Kidney (tissue), 14 donors: Measurements from ENCODE around the gene PCNX3. TPM values are rescaled to one million over a fixed set of nuclear protein-coding genes. Genes with fewer than 3 reads are reported as not detected.

Experiments used
- DNase-seq, 5 donors: peaks; one replicate each; pipeline ENCODE4 v3.0.0-alpha.2; 2013 to 2020
- FAIRE-seq: peaks from 2 replicates; lab custom pipeline; 2012; peaks lifted over from hg19 to GRCh38; lab: Jason Lieb, UNC
- H3K27ac ChIP-seq, 2 donors: one replicate each; pipeline ENCODE4 v1.7.0; 2013; ENCODE audit warnings: low read depth in 2 of 2, low read length in 2 of 2, inconsistent platforms in 1 of 2
- H3K27me3 ChIP-seq: one replicate; pipeline ENCODE4 v1.7.1; 2013; ENCODE audit warnings: low read length, inconsistent platforms; ENCODE audit not compliant: control insufficient read depth, insufficient read depth
- H3K36me3 ChIP-seq, 3 donors: one replicate each; pipeline versions ENCODE4 v1.7.0 to v1.7.1; 2013; ENCODE audit warnings: low read length in 3 of 3, control low read depth in 1 of 3, inconsistent platforms in 1 of 3; ENCODE audit not compliant: insufficient read depth in 3 of 3, control insufficient read depth in 2 of 3
- H3K4me1 ChIP-seq, 3 donors: one replicate each; pipeline versions ENCODE4 v1.7.0 to v1.7.1; 2013; ENCODE audit warnings: low read length in 3 of 3, inconsistent platforms in 1 of 3, low read depth in 1 of 3; ENCODE audit not compliant: control insufficient read depth in 2 of 3, insufficient read depth in 2 of 3
- H3K4me3 ChIP-seq, 3 donors: one replicate each; pipeline versions ENCODE4 v1.7.0 to v1.8.1; 2013; ENCODE audit warnings: low read length in 3 of 3, control low read depth in 1 of 3, inconsistent platforms in 1 of 3
- H3K9ac ChIP-seq, 3 donors: one replicate each; pipeline versions ENCODE4 v1.7.0 to v1.7.1; 2013; ENCODE audit warnings: low read length in 3 of 3, control low read depth in 1 of 3, inconsistent platforms in 1 of 3
- H3K9me3 ChIP-seq, 3 donors: one replicate each; pipeline versions ENCODE4 v1.7.0 to v1.7.1; 2013; ENCODE audit warnings: low read length in 3 of 3, control low read depth in 1 of 3, inconsistent platforms in 1 of 3; ENCODE audit not compliant: control insufficient read depth in 2 of 3, insufficient read depth in 1 of 3
- intact Hi-C: fragments of 100-400 bp; cut with DNase I; formaldehyde crosslinking; loops from one replicate; pipeline ENCODE4 v1.11.1; 2022
- polyA plus RNA-seq: library from polyadenylated mRNA; stranded (reverse); fragments of 350-450 nt; fragmentation: Illumina TruSeq; extraction: RNeasy Lipid Tissue Mini Kit (QIAGEN cat#74804); gene quantifications from one replicate; pipeline ENCODE4 v1.2.3, GENCODE V29; 2014; ENCODE audit warnings: low read depth, low replicate concordance; ENCODE audit not compliant: insufficient read depth
- total RNA-seq: library from RNA; stranded (reverse); fragmentation: NEBNext Ultra II Directional; extraction: Animal tissue kit (Norgen Biotek cat#: 25700); gene quantifications from one replicate; pipeline ENCODE4 v1.2.1, GENCODE V29; 2021
- TF ChIP-seq, protein P1 (sequence below): IDR thresholded peaks from 3 replicates; pipeline ENCODE4 v1.5.1; 2012; ENCODE audit warnings: mild to moderate bottlenecking, moderate library complexity, borderline replicate concordance; ENCODE audit not compliant: insufficient read depth; ENCODE audit errors: extremely low read depth
- donor health status: control.
- donor health status: control.
- donor health status: control.
- donor health status: control.
- donor health status: control.
- donor health status: DM: yes; HTN: yes; CAD: no.
- donor health status: Normal renal cell carcinoma (clear cell type).

PCNX3 gene
- total and polyA plus RNA-seq, 2 donors from 2014 or later = 13.6 to 44.4 TPM

DNA sequence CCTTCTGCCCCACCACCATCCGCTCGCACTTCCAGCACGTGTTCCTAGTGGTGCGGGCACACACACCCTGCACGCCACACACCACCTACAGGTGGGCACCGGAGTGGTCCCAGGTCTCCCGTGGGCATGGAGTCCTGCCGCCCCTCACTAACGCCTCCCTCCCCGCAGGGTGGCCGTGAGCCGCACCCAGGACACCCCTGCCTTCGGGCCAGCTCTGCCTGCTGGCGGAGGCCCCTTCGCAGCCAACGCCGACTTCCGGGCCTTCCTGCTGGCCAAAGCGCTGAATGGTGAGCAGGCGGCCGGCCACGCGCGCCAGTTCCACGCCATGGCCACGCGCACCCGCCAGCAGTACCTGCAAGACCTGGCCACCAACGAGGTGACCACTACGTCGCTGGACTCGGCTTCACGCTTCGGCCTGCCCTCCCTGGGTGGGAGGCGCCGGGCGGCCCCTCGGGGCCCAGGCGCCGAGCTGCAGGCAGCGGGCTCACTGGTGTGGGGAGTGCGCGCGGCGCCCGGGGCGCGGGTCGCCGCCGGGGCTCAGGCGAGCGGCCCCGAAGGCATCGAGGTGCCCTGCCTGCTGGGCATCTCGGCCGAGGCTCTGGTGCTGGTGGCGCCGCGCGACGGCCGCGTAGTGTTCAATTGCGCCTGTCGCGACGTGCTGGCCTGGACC, 30.8 kb downstream of the PCNX3 start:
- intact Hi-C loops = no loop called here
- no peaks in the 10 kb centered on the region for H3K9me3 ChIP-seq
- FAIRE-seq = no peak
- H3K27ac ChIP-seq = no peak overlapping the region
- no peak overlapping the region for H3K9ac ChIP-seq
- no peak overlapping the region for H3K4me3 ChIP-seq
- H3K27me3 ChIP-seq = no peaks in the 10 kb centered on the region
- H3K36me3 ChIP-seq = peaks cover 0 to 2% (median 0%) of the 10 kb centered on the region in 3 donors
- TF ChIP-seq, protein P1, sequence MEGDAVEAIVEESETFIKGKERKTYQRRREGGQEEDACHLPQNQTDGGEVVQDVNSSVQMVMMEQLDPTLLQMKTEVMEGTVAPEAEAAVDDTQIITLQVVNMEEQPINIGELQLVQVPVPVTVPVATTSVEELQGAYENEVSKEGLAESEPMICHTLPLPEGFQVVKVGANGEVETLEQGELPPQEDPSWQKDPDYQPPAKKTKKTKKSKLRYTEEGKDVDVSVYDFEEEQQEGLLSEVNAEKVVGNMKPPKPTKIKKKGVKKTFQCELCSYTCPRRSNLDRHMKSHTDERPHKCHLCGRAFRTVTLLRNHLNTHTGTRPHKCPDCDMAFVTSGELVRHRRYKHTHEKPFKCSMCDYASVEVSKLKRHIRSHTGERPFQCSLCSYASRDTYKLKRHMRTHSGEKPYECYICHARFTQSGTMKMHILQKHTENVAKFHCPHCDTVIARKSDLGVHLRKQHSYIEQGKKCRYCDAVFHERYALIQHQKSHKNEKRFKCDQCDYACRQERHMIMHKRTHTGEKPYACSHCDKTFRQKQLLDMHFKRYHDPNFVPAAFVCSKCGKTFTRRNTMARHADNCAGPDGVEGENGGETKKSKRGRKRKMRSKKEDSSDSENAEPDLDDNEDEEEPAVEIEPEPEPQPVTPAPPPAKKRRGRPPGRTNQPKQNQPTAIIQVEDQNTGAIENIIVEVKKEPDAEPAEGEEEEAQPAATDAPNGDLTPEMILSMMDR = no peak
- peak in 1 of 5 donors; percentile 80 for DNase-seq
- peaks cover 0 to 11% (median 8%) of the 10 kb centered on the region in 3 donors for H3K4me1 ChIP-seq

DNA sequence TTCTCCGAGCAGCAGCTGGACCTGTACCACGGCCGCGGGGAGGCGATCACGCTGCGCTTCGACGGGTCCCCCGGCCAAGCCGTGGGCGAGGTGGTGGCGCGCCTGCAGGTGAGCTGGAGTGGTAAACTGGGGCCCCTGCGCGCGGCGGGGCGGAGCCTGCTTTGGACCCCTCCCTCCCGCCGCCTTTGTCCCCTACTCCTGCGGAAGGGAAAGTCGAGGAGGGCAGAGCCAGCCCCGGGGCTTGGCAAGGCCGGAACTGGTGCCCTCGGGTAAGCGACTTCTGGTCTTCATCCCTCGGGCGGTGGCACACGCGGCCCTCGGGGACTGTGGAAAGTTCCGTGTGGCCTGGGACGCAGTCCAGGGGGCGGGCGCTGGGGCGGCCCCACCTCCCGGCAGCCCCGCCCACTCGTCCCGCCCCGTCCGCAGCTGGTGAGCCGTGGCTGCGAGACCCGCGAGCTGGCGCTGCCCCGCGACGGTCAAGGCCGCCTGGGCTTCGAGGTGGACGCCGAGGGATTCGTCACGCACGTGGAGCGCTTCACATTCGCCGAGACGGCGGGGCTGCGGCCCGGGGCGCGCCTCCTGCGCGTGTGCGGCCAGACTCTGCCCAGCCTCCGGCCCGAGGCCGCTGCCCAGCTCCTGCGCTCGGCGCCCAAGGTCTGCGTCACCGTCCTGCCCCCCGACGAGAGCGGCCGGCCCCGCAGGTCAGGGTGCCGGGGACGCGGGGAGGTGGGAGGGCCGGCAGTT, 31.6 kb downstream of the PCNX3 start:
- H3K36me3 ChIP-seq = peaks cover 0 to 2% (median 0%) of the 10 kb centered on the region in 3 donors
- FAIRE-seq (no peak), DNase-seq (peak; percentile 65 to 88 (median 80))
- H3K4me1 ChIP-seq = peaks cover 3 to 14% (median 14%) of the 10 kb centered on the region in 3 donors
- no peaks in the 10 kb centered on the region for H3K9me3 ChIP-seq
- intact Hi-C loops = no loop called here
- peak overlapping the region in 1 of 3 donors; percentile 40 for H3K9ac ChIP-seq
- TF ChIP-seq, protein P1 = no peak
- no peaks in the 10 kb centered on the region for H3K27me3 ChIP-seq
- no peak overlapping the region for H3K27ac ChIP-seq
- H3K4me3 ChIP-seq = peak overlapping the region in 1 of 3 donors; percentile 44

DNA sequence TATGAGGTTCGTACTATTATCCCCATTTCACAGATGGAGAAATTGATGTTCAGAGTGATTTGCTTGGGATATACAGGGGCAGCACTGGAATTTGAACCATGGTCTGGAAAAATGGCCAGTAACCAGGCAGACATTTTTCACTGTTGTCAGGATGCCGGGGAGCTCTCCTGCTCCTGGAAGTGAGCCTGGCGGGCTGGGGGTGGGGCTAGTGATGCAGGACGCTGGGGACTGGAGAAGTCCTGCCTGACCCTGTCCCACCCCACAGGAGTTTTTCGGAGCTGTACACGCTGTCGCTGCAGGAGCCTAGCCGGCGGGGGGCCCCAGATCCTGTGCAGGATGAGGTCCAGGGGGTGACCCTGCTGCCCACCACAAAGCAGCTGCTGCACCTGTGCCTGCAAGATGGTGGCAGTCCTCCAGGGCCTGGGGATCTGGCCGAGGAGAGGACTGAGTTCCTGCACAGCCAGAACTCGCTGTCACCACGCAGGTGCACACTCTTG, 33.5 kb downstream of the PCNX3 start:
- H3K9ac ChIP-seq = no peak overlapping the region
- no peaks in the 10 kb centered on the region for H3K36me3 ChIP-seq
- DNase-seq = peak in 1 of 5 donors; percentile 83
- no peaks in the 10 kb centered on the region for H3K9me3 ChIP-seq
- no peak overlapping the region for H3K27ac ChIP-seq
- FAIRE-seq = no peak
- H3K4me3 ChIP-seq = no peak overlapping the region
- peaks cover 10 to 27% (median 26%) of the 10 kb centered on the region in 3 donors for H3K4me1 ChIP-seq
- no peaks in the 10 kb centered on the region for H3K27me3 ChIP-seq
- intact Hi-C loops = no loop called here
- TF ChIP-seq, protein P1 = no peak
